Activated T-helper 1 cell treated with Interleukin-2 at 50 U/mL for 16 hours (primary cell): Measurements from ENCODE around the gene MRPL51.
A peak's percentile ranks its signal among the peaks of the same experiment; 100 is the strongest.

Experiments
- DNase-seq: peaks from one replicate; pipeline ENCODE4 v3.0.0-alpha.2; 2020; ENCODE audit warnings: low read depth

The MRPL51 gene

GRCh38 chr12:6461401-6462233, 31.4 kb downstream of the MRPL51 start:
- peak; percentile 75 for DNase-seq

GRCh38 chr12:6460751-6461371, 32.2 kb downstream of the MRPL51 start:
- DNase-seq: no peak

GRCh38 chr12:6459004-6459337, 34.1 kb downstream of the MRPL51 start:
- no peak for DNase-seq

GRCh38 chr12:6458281-6459003, 34.6 kb downstream of the MRPL51 start:
- DNase-seq: no peak

- DNase-seq: no peak
Observed at GRCh38 chr12:6457220-6457945, 35.7 kb downstream of the MRPL51 start.

GRCh38 chr12:6452944-6453630, 40.0 kb downstream of the MRPL51 start:
- DNase-seq: no peak

- DNase-seq: no peak
Observed at GRCh38 chr12:6452245-6452943, 40.7 kb downstream of the MRPL51 start.

GRCh38 chr12:6451348-6452244, 41.5 kb downstream of the MRPL51 start, which contains the start of gene TAPBPL:
Gene TAPBPL, plus strand, starts transcription at chr12:6452042. Its CDS starts 207 bp downstream, at chr12:6452249.
- peak; percentile 63 for DNase-seq

- DNase-seq: no peak
Observed at GRCh38 chr12:6450869-6451347, 42.2 kb downstream of the MRPL51 start.

GRCh38 chr12:6450091-6450868, 42.8 kb downstream of the MRPL51 start:
- DNase-seq: no peak

- DNase-seq: no peak
Observed at GRCh38 chr12:6444704-6445688, 48.1 kb downstream of the MRPL51 start, which contains the start of gene CD27. Gene CD27, plus strand, starts transcription at chr12:6444955. Its CDS starts 141 bp downstream, at chr12:6445096.

- no peak for DNase-seq
Observed at GRCh38 chr12:6444031-6444430, 49.0 kb downstream of the MRPL51 start.

- no peak for DNase-seq
Observed at GRCh38 chr12:6443361-6443983, 49.6 kb downstream of the MRPL51 start.

GRCh38 chr12:6442836-6443235, 50.2 kb downstream of the MRPL51 start:
- DNase-seq: no peak
